Measurements from ENCODE around the gene RPP21.
"Not testable (repeated sequence)": the region's sequence is repeated elsewhere in the genome, so short reads cannot be mapped to it uniquely, and the experiment has no call there.

The RPP21 gene

DNA sequence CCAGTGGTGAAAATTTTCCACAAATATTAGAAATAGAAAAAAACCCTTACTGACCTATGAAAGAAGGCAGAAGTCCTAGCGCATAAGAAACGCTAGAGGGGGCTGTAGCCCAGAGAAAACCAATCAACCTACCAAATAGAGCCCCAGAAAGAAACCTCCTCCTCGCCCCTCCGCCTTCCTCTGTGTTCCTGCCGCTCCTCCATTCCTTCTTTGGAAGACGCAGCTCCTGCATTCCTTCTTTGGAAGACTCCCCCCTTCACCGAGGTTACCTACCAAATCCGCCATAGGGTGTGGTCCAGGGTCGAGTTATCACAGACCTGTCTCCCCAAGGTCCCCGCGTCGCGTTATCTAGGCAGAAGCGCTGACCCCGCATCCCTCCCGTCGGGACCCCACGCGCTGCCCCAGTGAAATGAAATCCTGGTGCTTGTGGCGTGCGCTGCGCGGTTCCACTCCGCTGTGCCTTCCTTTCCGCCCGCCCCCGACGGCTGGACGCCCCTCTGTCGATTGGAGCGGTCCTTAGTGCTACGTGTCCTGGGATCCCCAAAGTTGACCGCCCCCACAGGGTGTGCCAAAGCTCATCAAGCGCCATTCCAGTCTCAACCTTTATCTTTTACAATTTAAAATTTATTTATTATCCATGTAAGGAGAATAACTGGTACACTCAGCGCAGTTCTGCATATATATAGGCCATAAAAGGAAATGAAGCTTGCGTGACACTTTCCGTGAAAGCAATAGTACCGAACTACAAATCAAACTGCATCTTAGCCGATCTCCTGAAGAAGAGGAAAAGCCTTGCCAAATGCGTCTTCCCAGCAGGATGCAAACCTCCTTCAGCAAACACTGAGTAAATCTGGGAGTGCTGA, 13.0 kb downstream of the RPP21 start:
- Mint-ChIP-seq H3K4me1 (peaks cover 8% of the 10 kb centered on the region), H3K4me3 (peak overlapping the region; percentile 89), H3K27ac (no peak overlapping the region), H3K27me3 (ENCODE audit: low read depth, poor library complexity) (peaks cover 58% of the 10 kb centered on the region), H3K36me3 (ENCODE audit: low read depth) (no peaks in the 10 kb centered on the region), H3K9me3 (peaks cover 5% of the 10 kb centered on the region)
- peak; percentile 68 for DNase-seq
- TF ChIP-seq, protein P1, sequence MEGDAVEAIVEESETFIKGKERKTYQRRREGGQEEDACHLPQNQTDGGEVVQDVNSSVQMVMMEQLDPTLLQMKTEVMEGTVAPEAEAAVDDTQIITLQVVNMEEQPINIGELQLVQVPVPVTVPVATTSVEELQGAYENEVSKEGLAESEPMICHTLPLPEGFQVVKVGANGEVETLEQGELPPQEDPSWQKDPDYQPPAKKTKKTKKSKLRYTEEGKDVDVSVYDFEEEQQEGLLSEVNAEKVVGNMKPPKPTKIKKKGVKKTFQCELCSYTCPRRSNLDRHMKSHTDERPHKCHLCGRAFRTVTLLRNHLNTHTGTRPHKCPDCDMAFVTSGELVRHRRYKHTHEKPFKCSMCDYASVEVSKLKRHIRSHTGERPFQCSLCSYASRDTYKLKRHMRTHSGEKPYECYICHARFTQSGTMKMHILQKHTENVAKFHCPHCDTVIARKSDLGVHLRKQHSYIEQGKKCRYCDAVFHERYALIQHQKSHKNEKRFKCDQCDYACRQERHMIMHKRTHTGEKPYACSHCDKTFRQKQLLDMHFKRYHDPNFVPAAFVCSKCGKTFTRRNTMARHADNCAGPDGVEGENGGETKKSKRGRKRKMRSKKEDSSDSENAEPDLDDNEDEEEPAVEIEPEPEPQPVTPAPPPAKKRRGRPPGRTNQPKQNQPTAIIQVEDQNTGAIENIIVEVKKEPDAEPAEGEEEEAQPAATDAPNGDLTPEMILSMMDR (IDR thresholded peaks at IDR 0.05) = peak; percentile 84

DNA sequence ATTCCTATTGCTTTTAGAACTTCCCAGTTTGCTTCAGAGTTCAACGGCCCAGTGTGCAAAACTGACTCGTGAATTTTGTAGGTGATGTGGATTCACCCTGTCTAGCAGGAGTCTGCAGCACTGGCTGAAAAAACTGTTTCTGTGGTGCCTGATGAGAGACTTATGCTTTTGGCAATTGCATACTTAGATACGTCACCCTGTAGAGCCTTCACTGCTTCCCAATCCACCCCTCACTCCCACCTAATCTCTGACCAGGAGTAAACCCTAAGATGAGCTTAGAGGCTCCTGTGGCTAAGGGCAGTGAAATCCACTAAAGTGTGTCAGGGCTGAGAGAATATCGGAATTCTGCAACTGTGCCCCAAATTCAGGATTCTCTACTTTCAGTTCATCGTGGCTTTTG, 14.3 kb downstream of the RPP21 start:
- H3K27me3 Mint-ChIP-seq (ENCODE audit: low read depth, poor library complexity) = peaks cover 65% of the 10 kb centered on the region

DNA sequence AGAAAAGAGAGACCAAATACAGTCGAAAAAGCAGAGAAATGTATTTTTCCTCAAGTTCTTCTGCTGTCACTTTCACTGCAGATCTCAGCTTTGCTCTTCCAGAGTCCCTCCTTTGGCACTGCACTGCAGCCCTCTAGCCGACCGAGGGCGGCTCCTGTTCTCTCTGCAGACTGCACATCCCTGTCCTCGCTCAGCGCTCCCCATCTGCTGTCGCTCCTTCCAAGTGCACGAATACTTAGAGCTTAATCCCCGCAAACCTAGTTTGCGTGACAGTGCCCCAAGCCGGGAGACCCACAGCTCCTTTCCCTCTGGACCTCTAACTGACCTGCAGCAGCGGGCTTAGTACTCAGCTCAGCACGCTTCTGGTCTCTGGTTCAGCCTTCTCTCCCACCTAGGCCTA, 15.2 kb downstream of the RPP21 start:
- TF ChIP-seq, protein P1 (IDR thresholded peaks at IDR 0.05) = no peak
- H3K36me3 Mint-ChIP-seq (ENCODE audit: low read depth) = no peaks in the 10 kb centered on the region
- peaks cover 5% of the 10 kb centered on the region for H3K9me3 Mint-ChIP-seq
- H3K27me3 Mint-ChIP-seq (ENCODE audit: low read depth, poor library complexity) = peaks cover 71% of the 10 kb centered on the region
- H3K4me3 Mint-ChIP-seq = no peak overlapping the region
- H3K4me1 Mint-ChIP-seq = peaks cover 8% of the 10 kb centered on the region
- H3K27ac Mint-ChIP-seq = no peak overlapping the region
- DNase-seq = no peak

More for the DNA sequence above, 14.3 kb downstream of the RPP21 start:
- Mint-ChIP-seq H3K27ac (no peak overlapping the region), H3K36me3 (ENCODE audit: low read depth) (no peaks in the 10 kb centered on the region), H3K4me3 (no peak overlapping the region), H3K9me3 (peaks cover 5% of the 10 kb centered on the region), H3K4me1 (peaks cover 8% of the 10 kb centered on the region)
- TF ChIP-seq, protein P1 (IDR thresholded peaks at IDR 0.05) = no peak
- no peak for DNase-seq

DNA sequence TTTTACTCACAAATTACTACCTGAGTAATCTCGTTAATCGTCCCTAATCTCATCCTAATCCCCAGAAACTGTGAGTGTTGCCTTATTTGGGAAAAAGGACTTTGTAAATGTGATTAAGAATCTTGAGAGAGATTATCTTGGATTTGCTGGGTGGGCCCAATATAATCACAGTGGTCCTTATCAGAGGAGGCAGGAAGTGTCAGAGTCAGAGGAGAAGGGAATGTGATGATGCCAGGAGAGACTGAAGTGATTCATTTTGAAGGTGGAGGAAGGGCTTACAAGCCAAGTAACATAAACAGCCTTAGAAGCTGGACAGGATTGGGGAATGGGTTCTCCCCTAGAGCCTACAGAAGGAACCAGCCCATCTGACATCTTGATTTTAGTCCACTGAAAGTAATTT, 16.7 kb downstream of the RPP21 start:
- no peak for DNase-seq
- Mint-ChIP-seq H3K27me3 (ENCODE audit: low read depth, poor library complexity) (peaks cover 85% of the 10 kb centered on the region), H3K9me3 (peaks cover 5% of the 10 kb centered on the region), H3K36me3 (ENCODE audit: low read depth) (no peaks in the 10 kb centered on the region), H3K27ac (no peak overlapping the region), H3K4me1 (peaks cover 8% of the 10 kb centered on the region), H3K4me3 (no peak overlapping the region)
- TF ChIP-seq, protein P1 (IDR thresholded peaks at IDR 0.05) = no peak

DNA sequence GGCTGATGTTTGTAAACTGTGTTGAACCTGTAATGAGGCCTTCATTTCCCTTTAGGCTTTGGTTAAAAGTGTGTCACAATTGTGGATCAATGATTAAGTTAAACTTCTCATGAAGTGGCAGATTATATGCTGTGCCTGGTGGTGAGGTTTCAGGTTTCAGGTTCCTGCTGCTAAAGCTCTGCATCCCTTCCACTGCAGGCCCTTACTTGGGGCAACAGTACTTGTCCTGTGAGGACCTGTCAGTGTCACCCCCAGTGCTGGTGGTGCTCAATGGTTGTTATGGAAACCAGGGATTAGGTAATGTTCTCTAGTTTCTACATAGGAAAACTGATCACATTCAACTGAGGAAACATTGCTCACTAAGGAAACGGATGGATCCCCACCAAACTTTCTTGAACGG, 18.5 kb downstream of the RPP21 start:
- Mint-ChIP-seq H3K27ac (no peak overlapping the region), H3K36me3 (ENCODE audit: low read depth) (no peaks in the 10 kb centered on the region), H3K4me3 (no peak overlapping the region), H3K9me3 (peaks cover 8% of the 10 kb centered on the region), H3K4me1 (peaks cover 8% of the 10 kb centered on the region), H3K27me3 (ENCODE audit: low read depth, poor library complexity) (peaks cover 82% of the 10 kb centered on the region)
- TF ChIP-seq, protein P1 (IDR thresholded peaks at IDR 0.05) = no peak
- no peak for DNase-seq

DNA sequence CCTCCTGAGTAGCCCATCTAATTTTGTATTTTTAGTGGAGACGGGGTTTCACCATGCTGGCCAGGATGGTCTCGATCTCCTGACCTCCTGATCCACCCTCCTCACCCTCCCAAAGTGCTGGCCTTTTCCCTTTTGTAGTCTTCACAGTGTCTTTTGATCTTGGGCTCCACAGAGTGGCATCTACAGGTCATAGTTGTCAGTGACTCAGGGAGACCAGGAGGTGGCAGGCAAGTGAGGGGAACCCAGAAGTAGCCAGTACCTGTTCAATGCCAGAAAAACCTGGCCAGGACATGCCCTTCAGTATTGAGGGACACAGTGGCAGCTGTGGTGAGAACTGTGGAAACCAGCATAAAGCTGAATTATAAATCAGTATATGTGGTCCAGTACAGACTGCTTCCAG, 19.6 kb downstream of the RPP21 start:
- Mint-ChIP-seq H3K27ac (no peak overlapping the region), H3K4me1 (peaks cover 3% of the 10 kb centered on the region), H3K4me3 (no peak overlapping the region), H3K36me3 (ENCODE audit: low read depth) (no peaks in the 10 kb centered on the region), H3K27me3 (ENCODE audit: low read depth, poor library complexity) (peaks cover 70% of the 10 kb centered on the region), H3K9me3 (peaks cover 17% of the 10 kb centered on the region)
- DNase-seq = no peak
- TF ChIP-seq, protein P1 (IDR thresholded peaks at IDR 0.05) = no peak

DNA sequence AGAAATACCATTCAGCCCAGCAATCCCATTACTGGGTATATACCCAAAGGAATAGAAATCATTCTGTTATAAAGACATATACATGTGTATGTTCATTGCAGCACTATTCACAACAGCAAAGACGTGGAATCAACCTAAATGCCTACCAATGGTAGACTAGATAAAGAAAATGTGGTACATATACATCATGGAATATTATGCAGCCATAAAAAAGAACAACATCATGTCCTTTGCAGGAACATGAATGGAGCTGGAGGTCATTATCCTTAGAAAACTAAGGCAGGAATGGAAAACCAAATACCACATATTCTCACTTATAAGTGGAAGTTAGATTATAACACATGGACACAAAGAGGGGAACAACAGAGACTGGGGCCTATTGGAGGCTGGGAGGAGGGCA, 24.3 kb downstream of the RPP21 start:
- H3K4me1 Mint-ChIP-seq; H3K4me3 Mint-ChIP-seq; H3K36me3 Mint-ChIP-seq (ENCODE audit: low read depth); DNase-seq; H3K27ac Mint-ChIP-seq: not testable (repeated sequence)
- H3K27me3 Mint-ChIP-seq (ENCODE audit: low read depth, poor library complexity) = peaks cover 55% of the 10 kb centered on the region
- H3K9me3 Mint-ChIP-seq = peaks cover 16% of the 10 kb centered on the region
